ENCODE data around the gene GLT8D2. TPM values are rescaled to one million over a fixed set of nuclear protein-coding genes. Genes with fewer than 3 reads are reported as not detected.
A peak's percentile ranks its signal among the peaks of the same experiment; 100 is the strongest.

The GLT8D2 gene
- total and polyA plus RNA-seq, 2 of the 13 experiments (the other 11 are each of a cell fraction or from before 2014, with no cell fraction given) = not detected

GRCh38 chr12:103969391-103969790 lies 80.6 kb downstream of the GLT8D2 start:
- no peaks in the 10 kb centered on the region; a peak in 1 of 5 replicates for H3K27me3 ChIP-seq (ENCODE audit: control insufficient read depth in 1 of 2, insufficient read depth in 2 of 2, low read length in 2 of 2)
- no peak for ATAC-seq
- POLR2A ChIA-PET = interaction anchor here (1.4 to 1.8 kb wide), 2 partner anchors 15 to 39 kb away, joined by 3 to 5 read pairs; partner anchors contain the start of gene HSP90B1
- H3K9me3 ChIP-seq (ENCODE audit: low read length) = no peaks in the 10 kb centered on the region
- DNase-seq (ENCODE audit: low spot score) = no peak
- no TSS peak for BruUV-seq (replicated peaks)
- H3K9ac ChIP-seq (ENCODE audit: insufficient read depth, low read depth, low read length) = no peak overlapping the region
- no peak overlapping the region for H3K4me3 ChIP-seq (replicated peaks in 1 of 3; ENCODE audit: insufficient read depth in 1 of 3, low read depth in 2 of 3, low read length in 3 of 3)
- H3K4me2 ChIP-seq (ENCODE audit: low read depth, low read length) = 0 out of 2 replicates have a peak overlapping the region, but pooled peaks have one; percentile 26
- no peak overlapping the region for H2AFZ ChIP-seq (ENCODE audit: low read length)
- CTCF ChIA-PET (ENCODE audit: low intra/inter-chr PET ratio, low total read pairs) = no interaction called here
- WGBS (ENCODE audit: low lambda C conversion rate) = 88% methylated on average over 2 of the region's 2 CpGs
- H3K79me2 ChIP-seq (ENCODE audit: insufficient read depth, low read length) = peaks cover 91% of the 10 kb centered on the region
- in situ Hi-C loops (cut with HindIII; ENCODE audit: extremely low pct_ligation_motif_present, low pct_unique_long_range_greater_than_20kb) (no loop called here), intact Hi-C loops (cut with micrococcal nuclease; ENCODE audit: unreplicated experiment) (loop anchor here (10.0 kb wide), 1 partner anchor 165 kb away; the partner anchor contains the start of gene NFYB)
- H3K36me3 ChIP-seq (replicated peaks in 1 of 2; ENCODE audit: control insufficient read depth in 1 of 2, insufficient read depth in 2 of 2, low read length in 2 of 2) = peaks cover 0 to 22% of the 10 kb centered on the region in 2 experiments; a peak in 1 of 5 replicates
- TF ChIP-seq NFE2 (CRISPR knock-in tag; IDR thresholded peaks at IDR 0.05) (no peak), IKZF5 (CRISPR knock-in tag; IDR thresholded peaks at IDR 0.05) (no peak), ATF4 (CRISPR knock-in tag; IDR thresholded peaks at IDR 0.05) (no peak), MBD4 (IDR thresholded peaks at IDR 0.05; ENCODE audit: borderline replicate concordance, low read length) (no peak)
- H3K27ac ChIP-seq (ENCODE audit: extremely low read length, insufficient read depth, low read length) = no peak overlapping the region
- H4K20me1 ChIP-seq (ENCODE audit: insufficient read depth, low read length) = peaks cover 4% of the 10 kb centered on the region; the same call in 1 of the 2 replicates
- no peak for FAIRE-seq
- H3K4me1 ChIP-seq (ENCODE audit: insufficient read depth, low read length) = peaks cover 42% of the 10 kb centered on the region

GRCh38 chr12:103966736-103967135 lies 83.3 kb downstream of the GLT8D2 start:
- CTCF ChIA-PET (ENCODE audit: low intra/inter-chr PET ratio, low total read pairs) = no interaction called here
- in situ Hi-C loops (cut with HindIII; ENCODE audit: extremely low pct_ligation_motif_present, low pct_unique_long_range_greater_than_20kb) (no loop called here), intact Hi-C loops (cut with micrococcal nuclease; ENCODE audit: unreplicated experiment) (loop anchor here (10.0 kb wide), 1 partner anchor 168 kb away; the partner anchor contains the start of gene NFYB)

More at GRCh38 chr12:103966736-103967135, 83.3 kb downstream of the GLT8D2 start:
- Histone ChIP-seq H3K36me3 (replicated peaks in 1 of 2; ENCODE audit: control insufficient read depth in 1 of 2, insufficient read depth in 2 of 2, low read length in 2 of 2) (peaks cover 0 to 18% of the 10 kb centered on the region in 2 experiments; a peak in 1 of 5 replicates), H4K20me1 (ENCODE audit: insufficient read depth, low read length) (no peaks in the 10 kb centered on the region), H3K27ac (ENCODE audit: extremely low read length, insufficient read depth, low read length) (peak overlapping the region; percentile 86), H3K4me3 (replicated peaks in 1 of 3; ENCODE audit: insufficient read depth in 1 of 3, low read depth in 2 of 3, low read length in 3 of 3) (peak overlapping the region; percentile 68 to 98 (median 82)), H3K27me3 (ENCODE audit: control insufficient read depth in 1 of 2, insufficient read depth in 2 of 2, low read length in 2 of 2) (no peaks in the 10 kb centered on the region; a peak in 1 of 5 replicates), H3K9me3 (ENCODE audit: low read length) (no peaks in the 10 kb centered on the region), H3K4me1 (ENCODE audit: insufficient read depth, low read length) (peaks cover 57% of the 10 kb centered on the region), H3K9ac (ENCODE audit: insufficient read depth, low read depth, low read length) (peak overlapping the region; percentile 91), H3K79me2 (ENCODE audit: insufficient read depth, low read length) (peaks cover 75% of the 10 kb centered on the region), H2AFZ (ENCODE audit: low read length) (no peak overlapping the region), H3K4me2 (ENCODE audit: low read depth, low read length) (peak overlapping the region; percentile 86)
- POLR2A ChIA-PET = interaction anchor here (1.7 to 3.6 kb wide), 6 partner anchors 10 to 171 kb away, joined by 8 to 118 read pairs (median 16); partner anchors contain the start of genes HSP90B1, NFYB and NT5DC3
- 6% methylated on average over 1 of the region's 1 CpG for WGBS (ENCODE audit: low lambda C conversion rate)
- TF ChIP-seq ZNF510 (CRISPR knock-in tag; IDR thresholded peaks at IDR 0.05; ENCODE audit: low read depth) (0 out of 2 replicates have a peak, but pooled peaks have one; percentile 2), FOXO1 (CRISPR knock-in tag; IDR thresholded peaks at IDR 0.05) (no peak)
- DNase-seq (ENCODE audit: low spot score) (no peak), ATAC-seq (no peak), FAIRE-seq (no peak)
- BruUV-seq (replicated peaks) = no TSS peak
